MM.1S (cell line): ENCODE results near the gene ZBTB17.

Source experiments
- DNase-seq: peaks from one replicate; pipeline ENCODE4 v3.0.0-alpha.2; 2015
- H2AFZ ChIP-seq: fragments of 300-600 bp; sonication (generic); 2 replicates; pipeline ENCODE4 v1.6.0; 2016; ENCODE audit warnings: antibody characterized with exemption, low read length
- H3F3A ChIP-seq: fragments of 300-600 bp; sonication (generic); 2 replicates; pipeline ENCODE4 v1.6.1; 2016; ENCODE audit warnings: mild to moderate bottlenecking, antibody characterized with exemption, low read length, moderate library complexity, mixed read lengths; ENCODE audit not compliant: insufficient read depth
- H3K27ac ChIP-seq: fragments of 300-600 bp; sonication (generic); 2 replicates; pipeline ENCODE4 v1.5.1; 2016; ENCODE audit warnings: mild to moderate bottlenecking, low read length
- H3K27me3 ChIP-seq: fragments of 300-600 bp; sonication (generic); replicated peaks from 2 replicates; pipeline ENCODE4 v1.6.0; 2016; ENCODE audit warnings: low read length; ENCODE audit not compliant: insufficient read depth
- H3K36me3 ChIP-seq: fragments of 300-600 bp; sonication (generic); replicated peaks from 2 replicates; pipeline ENCODE4 v1.6.1; 2016; ENCODE audit warnings: mild to moderate bottlenecking, low read length, mixed read lengths; ENCODE audit not compliant: insufficient read depth
- H3K4me1 ChIP-seq: fragments of 300-600 bp; sonication (generic); 2 replicates; pipeline ENCODE4 v1.6.1; 2016; ENCODE audit warnings: low read length, mixed read lengths
- H3K4me2 ChIP-seq: fragments of 300-600 bp; sonication (generic); 2 replicates; pipeline ENCODE4 v1.6.0; 2016; ENCODE audit warnings: low read depth, low read length
- H3K4me3 ChIP-seq: fragments of 300-600 bp; sonication (generic); 2 replicates; pipeline ENCODE4 v1.5.1; 2016; ENCODE audit warnings: low read length, mixed read lengths
- H3K79me2 ChIP-seq: fragments of 300-600 bp; sonication (generic); 2 replicates; pipeline ENCODE4 v1.6.1; 2016; ENCODE audit warnings: mixed run types, low read length, mixed read lengths
- H3K9ac ChIP-seq: fragments of 300-600 bp; sonication (generic); 2 replicates; pipeline ENCODE4 v1.6.1; 2016; ENCODE audit warnings: low read length, mixed read lengths
- H3K9me2 ChIP-seq: fragments of 300-600 bp; sonication (generic); replicated peaks from 2 replicates; pipeline ENCODE4 v1.6.1; 2016; ENCODE audit warnings: mild to moderate bottlenecking, low read length, mixed read lengths; ENCODE audit not compliant: insufficient read depth
- H3K9me3 ChIP-seq: fragments of 300-600 bp; sonication (generic); replicated peaks from 2 replicates; pipeline ENCODE4 v1.6.1; 2016; ENCODE audit warnings: mild to moderate bottlenecking, low read length, mixed read lengths; ENCODE audit not compliant: insufficient read depth
- H4K20me1 ChIP-seq: fragments of 300-600 bp; sonication (generic); 2 replicates; pipeline ENCODE4 v1.6.1; 2016; ENCODE audit warnings: mild to moderate bottlenecking, low read length, moderate library complexity, mixed read lengths; ENCODE audit not compliant: insufficient read depth
- CTCF ChIP-seq: fragments of 300-600 bp; sonication (generic); IDR thresholded peaks from 2 replicates; pipeline ENCODE4 v1.5.1; 2016; ENCODE audit warnings: antibody characterized with exemption, low read length, mixed read lengths
- EZH2 ChIP-seq: fragments of 300-600 bp; sonication (generic); optimal IDR thresholded peaks from 2 replicates; pipeline ENCODE3; 2017; ENCODE audit warnings: low read depth, mild to moderate bottlenecking, antibody characterized with exemption, low read length, mixed read lengths
- EZH2phosphoT487 ChIP-seq: fragments of 300-600 bp; sonication (generic); IDR thresholded peaks from 2 replicates; pipeline ENCODE4 v1.6.1; 2018; ENCODE audit warnings: antibody characterized with exemption, low read length

Gene ZBTB17

GRCh38 chr1:16018749-16019643 is 43.1 kb upstream of the ZBTB17 start:
- H3K9ac ChIP-seq, result no peak overlapping the region
- no peaks in the 10 kb centered on the region for H3F3A ChIP-seq

GRCh38 chr1:16018308-16018707 is 42.4 kb upstream of the ZBTB17 start:
- Histone ChIP-seq H3K4me2 (no peak overlapping the region), H3K9me2 (no peaks in the 10 kb centered on the region), H3K9ac (no peak overlapping the region), H3K9me3 (no peaks in the 10 kb centered on the region), H3K27me3 (peaks cover 74% of the 10 kb centered on the region), H3K4me3 (no peak overlapping the region), H4K20me1 (no peaks in the 10 kb centered on the region), H3F3A (no peaks in the 10 kb centered on the region), H2AFZ (no peak overlapping the region), H3K79me2 (no peaks in the 10 kb centered on the region), H3K27ac (no peak overlapping the region), H3K4me1 (no peaks in the 10 kb centered on the region), H3K36me3 (no peaks in the 10 kb centered on the region)
- no peak for DNase-seq
- no peak for TF ChIP-seq EZH2
- TF ChIP-seq EZH2phosphoT487, result no peak
- no peak for TF ChIP-seq CTCF

More at GRCh38 chr1:16018749-16019643, 43.1 kb upstream of the ZBTB17 start:
- Histone ChIP-seq H3K27ac (no peak overlapping the region), H3K36me3 (no peaks in the 10 kb centered on the region), H3K27me3 (peaks cover 74% of the 10 kb centered on the region), H3K4me3 (no peak overlapping the region), H3K4me1 (no peaks in the 10 kb centered on the region), H3K79me2 (no peaks in the 10 kb centered on the region), H3K9me2 (no peaks in the 10 kb centered on the region), H3K9me3 (no peaks in the 10 kb centered on the region), H4K20me1 (no peaks in the 10 kb centered on the region), H2AFZ (no peak overlapping the region), H3K4me2 (no peak overlapping the region)
- no peak for DNase-seq
- TF ChIP-seq EZH2, result no peak
- no peak for TF ChIP-seq CTCF
- no peak for TF ChIP-seq EZH2phosphoT487

DNA sequence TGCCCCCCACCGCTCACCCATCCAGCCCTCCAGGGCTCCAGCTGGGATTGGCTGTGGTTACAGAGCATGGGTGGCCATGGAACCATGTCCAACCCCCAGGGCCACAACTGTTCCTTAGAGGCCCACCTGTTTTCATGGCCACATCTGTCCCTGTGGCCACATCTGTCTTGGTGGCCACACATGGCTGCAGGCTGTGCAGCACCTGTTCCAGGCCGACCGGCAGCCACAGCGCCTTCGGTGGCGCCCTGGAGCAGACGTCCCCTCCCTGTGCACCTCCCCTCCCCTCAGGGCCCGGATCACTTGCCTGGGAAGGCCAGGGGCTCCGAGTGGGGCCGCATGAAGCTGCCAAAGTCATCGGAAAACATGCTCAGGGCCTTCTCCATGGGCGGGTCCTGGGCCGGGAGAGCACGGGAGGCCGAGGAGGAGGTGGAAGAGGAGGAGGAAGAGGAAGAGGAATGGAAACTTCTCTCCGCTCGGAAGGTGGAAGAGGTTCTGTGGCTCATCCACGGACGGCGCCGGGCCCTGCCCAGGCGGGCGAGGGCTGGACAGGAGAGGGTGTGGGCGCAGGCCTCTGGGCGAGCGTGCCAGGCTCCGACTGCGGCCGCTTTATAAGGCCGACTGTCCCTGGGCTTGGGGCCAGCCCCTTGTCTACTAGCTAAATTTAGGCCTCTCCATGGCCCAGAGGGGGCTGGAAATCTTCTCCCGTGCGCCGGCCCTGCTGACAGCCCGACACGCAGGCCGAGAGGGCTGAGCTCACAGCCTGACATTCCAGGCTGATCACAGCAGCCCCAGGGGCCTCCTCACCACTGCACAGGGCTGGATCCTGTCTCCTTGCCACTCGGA is 41.8 kb upstream of the ZBTB17 start, which contains the start of gene HSPB7:
TSS of gene HSPB7 (minus strand) at position 583 of the 843 bp plus-strand sequence. CDS start at position 503, 80 bp downstream.
- Histone ChIP-seq H3K4me2 (no peak within 1 kb of the TSS), H3K79me2 (no peaks in the 10 kb centered on the region), H4K20me1 (no peaks in the 10 kb centered on the region), H3K9me3 (no peaks in the 10 kb centered on the region), H3K9ac (no peak within 1 kb of the TSS), H3K4me1 (peaks cover 1% of the 10 kb centered on the region; the same call in 1 of the 2 replicates), H3K27ac (no peak within 1 kb of the TSS), H3F3A (no peaks in the 10 kb centered on the region), H3K4me3 (no peak within 1 kb of the TSS), H3K27me3 (peaks cover 69% of the 10 kb centered on the region), H3K9me2 (no peaks in the 10 kb centered on the region), H3K36me3 (no peaks in the 10 kb centered on the region), H2AFZ (no peak within 1 kb of the TSS)
- TF ChIP-seq CTCF (no peak), EZH2 (no peak), EZH2phosphoT487 (no peak)
- no peak for DNase-seq
